Activated CD4-positive, alpha-beta T cell treated with anti-CD3 and anti-CD28 coated beads, Interleukin-2, amount 50 U/mL, for 1 hour (primary cell): ENCODE data around the gene SERPINA9.
"Not testable (repeated sequence)": the region's sequence is repeated elsewhere in the genome, so short reads cannot be mapped to it uniquely, and the experiment has no call there.

Source experiments
- DNase-seq: peaks from one replicate; pipeline ENCODE4 v3.0.0-alpha.2; 2020

The SERPINA9 gene, protein sequence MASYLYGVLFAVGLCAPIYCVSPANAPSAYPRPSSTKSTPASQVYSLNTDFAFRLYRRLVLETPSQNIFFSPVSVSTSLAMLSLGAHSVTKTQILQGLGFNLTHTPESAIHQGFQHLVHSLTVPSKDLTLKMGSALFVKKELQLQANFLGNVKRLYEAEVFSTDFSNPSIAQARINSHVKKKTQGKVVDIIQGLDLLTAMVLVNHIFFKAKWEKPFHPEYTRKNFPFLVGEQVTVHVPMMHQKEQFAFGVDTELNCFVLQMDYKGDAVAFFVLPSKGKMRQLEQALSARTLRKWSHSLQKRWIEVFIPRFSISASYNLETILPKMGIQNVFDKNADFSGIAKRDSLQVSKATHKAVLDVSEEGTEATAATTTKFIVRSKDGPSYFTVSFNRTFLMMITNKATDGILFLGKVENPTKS

DNA sequence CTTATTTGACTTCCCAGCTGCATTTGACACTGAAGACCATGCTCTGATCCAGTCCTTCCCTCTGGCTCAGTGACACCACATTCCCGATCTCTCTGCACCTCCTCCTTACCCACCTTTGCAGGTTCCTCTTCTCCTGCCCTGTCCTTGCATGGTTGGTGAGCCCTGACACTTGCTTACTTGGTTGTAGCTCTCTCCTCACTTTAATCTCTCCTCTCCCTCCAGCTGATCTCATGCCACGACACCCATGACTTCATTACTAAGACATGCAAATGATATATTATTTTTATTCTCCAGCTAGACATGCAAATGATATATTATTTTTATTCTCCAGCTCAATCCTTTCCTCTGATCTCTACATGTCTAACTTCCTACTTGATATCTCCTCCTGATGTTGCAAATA lies at the start of gene SERPINA9:
Gene SERPINA9, minus strand, starts transcription at position 175 of the 400 bp plus-strand sequence. CDS start 6,357 bp downstream, outside the sequence.
- no peak for DNase-seq

DNA sequence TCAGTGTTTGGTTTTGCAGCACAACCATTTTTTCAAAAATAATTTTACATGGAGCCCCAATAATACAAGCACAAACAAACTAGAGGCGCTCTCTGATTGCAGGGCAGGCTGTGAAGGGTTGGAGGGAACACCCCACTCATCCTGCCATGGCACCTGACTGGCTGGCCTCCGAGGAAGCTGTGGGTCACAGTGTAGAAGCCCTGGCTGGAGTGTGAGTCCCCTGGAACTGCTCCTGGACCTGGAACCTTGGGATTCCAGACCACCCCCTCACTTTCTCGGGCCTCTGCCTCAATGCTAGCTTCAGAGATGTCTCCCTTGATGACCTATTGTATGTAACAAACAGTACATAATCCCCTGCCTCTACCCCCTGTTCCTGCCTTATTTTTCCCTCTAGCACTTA lies 48.1 kb upstream of the SERPINA9 start:
- no peak for DNase-seq

DNA sequence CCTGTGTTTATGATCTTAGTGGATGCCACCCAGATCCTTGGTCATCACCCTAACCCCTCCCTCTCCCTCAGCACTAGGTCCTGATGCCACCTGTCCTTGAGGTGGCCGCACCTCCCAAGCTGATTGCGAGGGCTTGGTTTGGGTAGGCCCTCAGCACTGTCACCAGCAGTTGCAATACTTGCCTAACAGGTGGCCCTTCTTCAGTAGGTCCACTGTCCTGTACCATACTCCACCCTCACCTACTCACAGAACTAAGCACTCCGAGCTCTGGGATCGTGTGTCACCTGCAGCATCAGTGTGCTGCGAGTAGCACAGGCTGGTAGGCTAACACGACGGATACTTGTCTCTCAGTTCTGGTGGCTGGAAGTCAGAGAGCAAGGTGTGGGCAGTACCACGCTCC lies 47.3 kb upstream of the SERPINA9 start:
- DNase-seq = no peak

DNA sequence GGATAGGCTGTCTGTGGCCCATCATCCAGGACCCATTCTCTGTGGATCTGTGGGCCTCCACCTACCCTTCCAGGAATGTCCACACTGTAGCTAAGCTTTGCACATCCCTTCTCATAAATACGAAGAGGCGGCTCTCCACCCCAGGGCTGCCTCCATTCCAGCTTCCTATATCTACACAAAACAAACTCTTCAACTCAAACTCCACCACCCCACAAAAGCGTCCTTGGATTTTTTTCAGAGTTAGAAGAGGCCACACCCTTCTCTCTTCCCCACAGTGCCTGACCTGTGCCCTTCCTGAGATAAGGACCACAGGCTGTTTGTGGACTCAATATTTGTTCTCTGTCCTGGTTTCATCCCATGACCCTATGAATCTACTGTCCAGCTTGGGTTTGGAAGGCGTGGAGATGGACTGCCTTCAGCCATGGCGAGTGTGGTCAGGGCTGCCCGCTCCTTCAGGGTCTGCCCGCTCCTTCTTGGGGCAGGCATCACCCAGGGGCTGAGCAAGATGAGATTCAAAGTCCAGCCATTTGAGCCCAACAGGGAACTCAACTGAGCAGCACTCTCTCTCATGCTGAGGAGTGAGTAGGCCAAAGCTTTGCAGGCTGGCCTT lies 46.2 kb upstream of the SERPINA9 start:
- no peak for DNase-seq

DNA sequence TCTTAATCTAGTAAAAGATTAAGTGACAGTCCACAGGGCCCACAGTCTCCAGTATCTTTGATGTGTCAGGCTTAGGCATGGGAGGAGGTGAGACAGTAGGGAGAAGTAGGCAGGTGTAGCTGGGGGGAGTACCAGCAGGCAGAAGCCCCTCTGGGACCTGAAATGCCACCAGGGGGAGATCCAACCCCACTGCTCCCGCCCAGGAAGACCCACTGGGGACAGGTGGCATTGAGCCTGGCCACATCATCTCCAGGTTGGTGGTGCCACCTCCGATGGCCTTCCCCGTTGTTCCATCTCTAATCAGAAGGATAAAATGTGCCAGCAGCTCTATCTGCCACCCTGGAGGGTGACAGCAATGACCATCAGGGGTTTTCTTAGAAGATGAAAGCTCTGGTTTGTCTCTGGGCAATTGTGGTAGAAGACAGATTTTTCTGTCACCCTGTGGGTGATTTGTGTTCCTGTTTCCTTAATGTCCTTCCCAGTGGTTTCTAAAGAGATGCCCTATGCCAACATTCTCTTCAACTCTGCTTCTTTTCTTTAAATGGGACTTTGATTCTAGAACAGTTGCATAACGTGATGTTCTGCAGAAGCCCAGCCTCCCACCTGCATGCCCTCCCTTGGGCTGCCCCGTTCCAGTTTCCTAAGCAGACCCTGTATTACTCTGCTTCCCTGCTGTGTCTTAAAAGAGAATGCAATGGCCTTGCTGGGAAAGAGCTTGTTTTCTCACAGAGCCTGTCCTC lies 45.5 kb upstream of the SERPINA9 start:
- no peak for DNase-seq

DNA sequence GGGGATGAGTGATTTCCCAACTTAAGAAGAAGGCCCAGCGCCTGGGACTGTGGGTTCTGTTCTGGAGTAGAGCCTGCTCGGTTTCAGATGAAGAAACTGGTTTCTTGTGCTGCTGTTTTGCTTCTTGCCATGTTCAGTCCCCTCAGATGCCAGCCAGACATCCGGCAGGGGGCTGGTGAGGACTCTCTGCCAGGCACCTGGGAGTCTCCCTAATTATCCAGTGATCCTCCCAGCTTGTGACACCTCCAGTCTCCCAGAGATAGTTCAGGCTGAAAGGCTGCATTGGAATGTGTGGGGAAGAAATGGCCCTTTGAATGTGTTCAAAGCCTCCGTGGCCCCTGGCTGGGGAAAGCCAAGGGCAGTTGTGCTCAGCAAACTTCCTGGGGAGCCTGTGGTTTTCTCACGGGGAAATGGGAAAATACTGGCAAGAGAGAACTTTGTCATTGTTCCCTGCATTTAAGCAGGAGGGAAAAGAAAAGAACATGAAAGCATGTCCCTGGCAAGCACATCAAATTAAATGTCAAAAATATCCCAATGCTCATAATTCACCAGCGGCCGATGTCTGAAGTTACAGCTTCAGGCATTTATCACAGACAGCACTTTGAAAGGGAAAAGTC lies 41.8 kb upstream of the SERPINA9 start:
- DNase-seq = no peak

DNA sequence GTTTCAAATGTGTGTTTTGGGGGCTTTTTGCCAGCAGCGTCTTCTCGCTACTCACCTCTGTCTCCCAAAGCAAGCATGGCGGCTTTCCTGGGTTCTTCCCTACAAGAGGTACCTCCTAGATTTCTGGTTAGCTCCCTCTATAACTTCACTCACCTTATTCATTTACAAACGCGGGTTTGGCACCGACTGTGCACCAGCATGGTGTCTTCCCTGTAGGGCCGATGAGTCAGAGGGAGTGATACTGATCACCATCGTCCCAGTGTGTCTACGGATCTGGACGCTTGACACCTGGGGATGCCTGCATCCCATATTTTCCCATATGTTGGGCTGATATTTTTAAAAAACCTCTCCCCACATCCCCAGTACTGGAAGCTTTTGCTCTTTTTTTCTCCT lies 41.2 kb upstream of the SERPINA9 start:
- no peak for DNase-seq

DNA sequence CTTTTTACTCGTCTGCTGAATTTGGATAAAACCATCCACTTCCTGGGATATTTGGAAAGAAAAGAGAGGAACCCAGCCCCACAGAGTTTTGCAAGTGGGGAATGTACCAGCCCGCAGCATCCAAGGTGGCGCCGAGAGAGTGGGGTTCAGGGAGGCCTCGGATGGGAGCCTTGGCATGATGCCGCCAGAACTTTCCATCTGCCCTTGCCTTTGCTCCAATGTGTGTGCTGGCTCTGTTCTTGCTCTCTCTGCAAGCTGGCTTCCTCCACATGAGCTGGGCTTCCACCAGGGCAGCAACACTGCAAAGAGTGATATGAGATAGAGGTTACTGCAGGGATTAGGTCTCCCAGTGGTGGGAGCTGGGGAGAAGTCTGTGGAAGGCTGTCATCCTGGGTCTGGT lies 39.9 kb upstream of the SERPINA9 start:
- no peak for DNase-seq

DNA sequence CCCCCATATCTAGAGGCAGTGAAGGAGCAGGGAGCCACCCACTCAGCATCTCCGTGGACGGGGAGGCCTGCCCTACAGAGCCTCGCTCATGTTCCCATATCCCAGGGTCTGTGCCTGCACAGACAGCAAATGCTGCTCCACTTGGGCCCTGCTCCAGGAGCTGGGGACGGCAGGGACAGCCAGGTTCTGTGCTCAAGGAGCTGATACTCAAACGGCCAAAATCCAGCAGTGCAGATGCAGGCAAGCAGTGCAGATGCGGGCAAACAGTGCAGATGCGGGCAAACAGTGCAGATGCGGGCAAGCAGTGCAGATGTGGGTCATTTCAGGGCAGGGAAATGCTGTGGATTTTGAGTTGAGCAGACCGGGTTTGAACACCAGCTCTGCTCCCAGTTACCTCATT lies 39.4 kb upstream of the SERPINA9 start:
- no peak for DNase-seq

DNA sequence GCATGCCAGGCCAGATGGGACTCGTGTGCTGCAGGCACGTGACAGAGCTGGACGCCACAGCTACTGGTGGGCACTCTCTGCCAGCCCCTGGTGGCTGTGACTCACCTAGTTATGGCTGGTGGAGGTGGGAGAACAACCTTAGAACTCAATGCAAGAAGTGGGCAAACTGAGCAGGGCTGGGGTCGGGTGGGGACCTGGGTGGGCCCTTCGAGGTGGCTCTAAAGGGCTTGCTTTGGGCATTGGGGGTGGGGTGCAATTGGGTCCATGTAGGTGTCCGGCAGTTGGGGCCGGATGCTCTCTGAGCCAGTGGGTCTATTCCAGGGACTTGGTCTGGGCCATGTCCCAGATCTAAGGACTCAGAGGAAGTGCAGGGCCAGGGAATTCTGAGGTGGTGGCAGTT lies 38.4 kb upstream of the SERPINA9 start:
- no peak for DNase-seq

DNA sequence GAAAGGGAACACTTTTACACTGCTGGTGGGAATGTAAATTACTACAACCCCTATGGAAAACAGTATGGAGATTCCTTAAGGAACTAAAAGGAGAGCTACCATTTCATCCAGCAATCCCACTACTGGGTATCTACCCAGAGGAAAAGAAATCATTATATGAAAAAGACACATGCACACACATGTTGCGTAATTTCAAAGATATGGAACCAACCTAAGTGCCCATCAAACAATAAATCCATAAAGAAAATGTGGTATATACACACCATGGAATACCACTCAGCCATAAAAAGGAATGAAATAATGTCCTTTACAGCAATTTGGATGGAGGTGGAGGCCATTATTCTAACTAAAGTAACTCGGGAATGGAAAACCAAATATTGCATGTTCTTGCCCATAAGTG lies 34.5 kb upstream of the SERPINA9 start:
- DNase-seq = not testable (repeated sequence)

DNA sequence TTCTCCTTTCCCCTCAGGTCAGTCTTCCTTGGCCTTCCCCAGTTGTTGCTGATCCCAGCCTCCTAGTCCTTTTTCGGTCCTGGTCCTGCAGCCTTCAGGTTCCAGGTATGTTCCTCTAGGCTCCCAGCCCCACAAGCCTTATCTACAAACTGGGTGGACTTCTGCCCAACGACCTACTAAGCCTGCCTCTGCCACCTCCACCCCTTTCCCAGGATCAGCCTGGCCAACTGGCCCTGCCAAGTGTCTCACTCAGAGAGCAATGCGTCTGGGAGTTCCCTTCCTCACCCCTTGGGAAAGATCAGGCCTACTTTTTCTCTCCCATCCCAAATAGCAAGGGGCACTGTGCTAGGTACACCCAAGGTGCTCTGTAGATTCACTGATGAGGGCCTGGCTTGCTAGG lies 33.4 kb upstream of the SERPINA9 start, which contains the start of gene SERPINA12:
Gene SERPINA12, minus strand, starts transcription at position 114 of the 400 bp plus-strand sequence. CDS start 11,072 bp downstream, outside the sequence.
- no peak for DNase-seq

DNA sequence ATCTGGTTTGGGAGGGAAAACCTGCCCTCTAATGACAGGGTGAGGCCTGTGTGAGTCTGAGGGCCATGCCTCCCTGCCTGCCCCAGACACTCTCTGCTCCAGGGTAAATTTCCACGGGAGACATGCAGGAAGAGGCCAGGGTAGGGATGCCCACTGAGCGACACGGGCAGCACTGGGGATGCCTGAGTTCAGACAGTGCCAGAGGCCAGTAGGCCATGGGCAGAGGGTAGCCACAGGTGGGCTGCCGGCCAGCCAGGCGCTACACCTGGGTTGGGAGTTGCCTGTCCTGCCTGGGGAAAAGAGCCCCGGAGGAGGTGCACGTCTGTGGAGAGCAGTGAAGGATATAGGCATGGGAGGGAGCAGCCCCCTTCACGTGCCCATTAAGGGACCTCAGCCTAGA lies 29.6 kb upstream of the SERPINA9 start:
- DNase-seq = no peak

DNA sequence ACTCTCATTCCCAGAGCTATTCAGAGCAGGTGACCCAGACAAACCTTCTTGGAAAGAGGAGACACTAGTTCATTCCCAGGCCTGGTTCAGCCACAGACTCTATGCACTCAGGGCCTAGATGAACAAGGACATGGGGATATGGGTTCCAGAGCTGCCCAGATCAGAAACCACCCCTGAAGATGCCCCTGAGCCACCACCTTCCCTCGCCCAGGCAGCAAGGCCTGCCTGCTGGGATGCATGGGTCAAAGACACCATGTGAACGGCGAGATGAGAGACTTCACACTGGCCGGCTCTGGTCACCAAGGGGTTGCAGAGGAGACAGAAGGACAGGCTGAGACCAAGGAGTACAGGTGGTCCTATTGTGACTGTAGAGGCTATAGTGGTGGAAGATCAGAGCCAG lies 29.2 kb upstream of the SERPINA9 start:
- no peak for DNase-seq

DNA sequence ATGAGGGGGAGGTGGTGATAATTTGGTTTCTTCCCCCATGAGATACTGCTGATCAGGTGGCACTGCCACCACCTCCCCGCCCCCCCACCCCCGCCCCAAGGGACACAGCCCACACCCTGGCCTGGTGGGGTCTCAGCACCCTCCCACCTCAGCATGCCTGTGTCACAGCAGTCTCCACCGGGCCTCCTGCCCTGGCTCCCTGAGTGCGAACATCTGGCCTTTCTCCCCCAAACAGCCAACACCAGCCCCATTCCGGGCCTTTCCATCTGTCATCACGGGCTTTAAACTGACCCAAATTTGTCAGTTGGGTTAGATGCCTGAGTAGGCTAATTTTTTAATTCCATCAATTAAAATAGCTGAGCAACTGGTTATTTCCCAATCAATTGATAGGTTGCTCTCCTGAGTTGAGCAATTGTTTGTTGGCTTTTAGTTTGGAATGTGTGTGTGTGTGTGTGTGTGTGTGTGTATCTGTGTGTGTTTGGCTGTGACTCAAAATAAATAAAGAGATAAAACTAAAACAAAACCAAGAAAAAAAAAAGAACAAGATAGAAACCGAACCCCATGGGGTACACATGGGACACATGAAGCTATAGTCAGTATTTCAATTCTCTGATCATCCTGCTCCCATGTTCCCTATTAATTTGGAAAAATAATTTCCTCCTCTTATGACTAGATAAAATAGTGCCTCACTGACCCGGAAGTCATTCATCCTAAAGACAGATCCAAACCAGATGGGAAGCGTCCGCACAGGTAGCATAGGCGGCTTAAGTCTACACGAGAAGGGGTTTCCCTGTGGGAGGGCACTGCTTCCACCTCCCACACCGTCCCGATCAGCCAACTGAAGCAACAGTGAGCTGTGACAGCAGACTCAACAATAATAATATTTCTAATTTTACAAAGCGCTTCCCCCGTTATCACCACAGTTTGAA lies 25.9 kb upstream of the SERPINA9 start:
- DNase-seq = no peak

DNA sequence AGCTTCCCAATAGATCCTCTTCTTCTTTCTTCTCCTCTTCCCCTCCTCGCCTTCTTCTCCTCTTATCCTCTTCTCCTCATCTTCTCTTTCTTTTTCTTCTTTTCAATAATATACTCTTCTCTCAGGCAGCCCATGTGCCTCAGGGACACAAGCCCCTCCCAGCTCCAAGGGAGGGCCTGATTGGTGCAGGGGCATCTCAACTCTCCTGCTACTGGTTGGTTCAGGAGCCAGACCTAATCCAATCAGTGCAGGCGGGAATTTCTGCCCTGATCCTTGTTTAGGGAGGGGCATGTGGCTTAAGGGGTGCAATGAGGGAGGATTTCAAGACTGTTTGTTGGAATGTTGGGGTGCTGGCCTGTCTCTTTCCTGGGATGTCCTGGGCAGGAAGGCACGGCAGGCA lies 24.3 kb upstream of the SERPINA9 start:
- no peak for DNase-seq

DNA sequence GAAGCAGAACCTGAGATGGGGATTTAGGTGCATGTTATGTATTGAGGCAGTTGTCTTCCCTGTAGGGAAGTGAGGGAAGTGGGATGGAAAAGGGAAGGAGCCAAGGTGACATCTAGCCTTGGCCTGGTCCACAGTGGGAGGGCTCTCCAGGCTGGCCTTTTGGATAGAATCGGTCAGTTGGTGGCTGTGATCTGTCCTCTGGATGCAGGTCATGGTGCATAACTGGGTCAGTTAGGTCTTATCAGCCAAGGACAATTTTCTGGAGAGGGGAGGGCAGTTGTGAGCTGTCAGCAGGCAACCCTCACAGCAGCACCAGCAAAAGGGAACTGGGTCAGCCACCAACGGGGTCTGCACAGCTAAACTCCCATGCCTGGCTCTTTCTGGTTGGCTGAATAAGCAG lies 23.7 kb upstream of the SERPINA9 start:
- DNase-seq = no peak

DNA sequence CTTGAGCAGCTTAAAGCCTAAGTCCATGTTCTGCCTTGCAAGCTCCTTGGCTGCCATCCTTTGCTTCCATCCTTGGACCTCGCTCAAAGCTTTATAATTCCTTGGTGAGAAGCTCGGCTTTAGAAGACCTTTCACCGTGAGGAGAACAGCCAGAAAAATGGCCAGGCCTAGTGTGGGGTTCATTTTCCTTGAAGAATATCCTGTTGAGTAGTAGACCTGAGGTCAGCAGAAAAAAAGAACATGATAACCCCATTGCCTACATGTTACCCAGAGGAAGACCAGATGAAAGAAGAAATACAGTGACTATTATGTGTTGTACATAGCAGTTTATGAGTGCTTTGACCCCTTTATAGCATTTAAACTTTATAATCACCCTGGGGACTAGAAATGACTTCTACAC lies 22.2 kb upstream of the SERPINA9 start:
- no peak for DNase-seq

DNA sequence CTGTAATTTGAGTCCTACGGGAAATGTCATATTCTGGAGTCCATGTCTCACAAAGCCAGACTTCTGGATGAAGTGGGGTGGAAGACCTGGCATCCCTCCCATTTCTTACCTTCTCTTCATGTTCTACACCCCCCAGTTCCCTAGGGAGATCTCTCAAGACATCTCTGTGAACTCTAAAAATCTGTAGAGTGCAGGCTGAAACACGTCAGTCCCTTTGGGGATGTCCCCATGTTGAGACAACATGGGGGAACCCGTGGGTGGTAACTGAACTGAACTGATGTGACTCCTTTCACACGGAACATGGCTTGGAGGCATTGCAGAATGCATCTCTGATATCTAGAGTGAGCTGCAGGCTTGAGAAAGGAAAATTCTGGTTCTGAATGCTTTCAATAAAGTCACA lies 18.1 kb upstream of the SERPINA9 start:
- DNase-seq = no peak

DNA sequence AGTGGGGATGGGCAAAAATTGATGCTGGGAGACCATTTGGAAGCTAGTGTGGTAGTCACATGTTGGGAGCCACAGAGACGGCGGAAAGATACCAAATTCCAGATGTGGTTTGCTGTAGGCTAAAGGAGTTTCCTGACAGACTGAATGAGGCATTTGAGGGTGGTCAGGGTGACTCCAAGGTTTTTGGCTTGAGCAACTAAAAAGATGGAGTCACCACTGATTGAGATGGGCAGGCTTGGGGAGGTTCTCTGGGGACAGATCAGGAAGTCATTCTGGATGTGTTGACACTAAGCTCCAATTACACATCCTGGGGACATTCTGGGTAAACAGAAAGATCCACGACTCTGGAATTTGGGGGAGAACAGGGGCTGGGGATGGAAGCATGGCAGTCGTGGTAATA lies 15.5 kb upstream of the SERPINA9 start:
- no peak for DNase-seq

DNA sequence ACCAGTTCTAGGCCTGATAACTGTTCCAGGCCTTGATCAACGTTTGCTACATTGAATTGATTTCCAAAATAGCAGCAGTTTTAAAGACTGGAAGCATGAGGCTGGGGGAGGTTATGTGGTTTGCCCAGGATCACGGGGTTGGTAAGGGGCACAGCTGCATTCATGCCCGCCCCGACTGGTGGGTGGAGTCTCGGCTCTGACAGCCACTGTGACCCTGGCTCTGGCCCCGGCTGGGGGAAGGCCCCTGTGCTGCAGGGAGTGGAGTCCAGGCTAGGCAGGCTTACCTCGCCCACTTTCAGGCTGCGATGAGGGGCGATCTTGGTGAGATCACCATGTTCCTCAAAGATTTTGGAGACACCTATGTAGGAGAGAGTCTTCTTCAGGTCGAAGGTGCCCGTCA lies 13.3 kb upstream of the SERPINA9 start:
- DNase-seq = no peak

DNA sequence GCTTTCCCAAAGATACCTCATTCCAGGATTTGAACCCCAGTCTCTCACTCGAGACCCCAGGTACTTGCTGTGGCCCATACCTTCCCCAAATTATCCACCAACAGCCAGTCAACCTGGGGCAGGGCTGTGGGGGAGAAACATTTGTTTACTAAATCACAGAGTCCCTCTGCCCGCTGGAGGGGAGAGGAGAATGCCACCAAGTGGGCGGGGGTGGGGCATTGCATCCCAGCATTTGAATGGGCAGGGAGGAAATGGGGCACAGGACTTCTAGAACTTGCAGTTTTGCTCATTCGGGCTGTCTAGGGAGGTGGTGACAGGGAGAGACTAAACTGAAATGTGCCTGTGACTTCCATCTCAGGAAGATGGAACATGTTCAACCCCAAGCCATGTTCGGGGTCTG lies 10.9 kb upstream of the SERPINA9 start:
- no peak for DNase-seq
